ENCODE data around the gene CDK17.

Gene CDK17

DNA sequence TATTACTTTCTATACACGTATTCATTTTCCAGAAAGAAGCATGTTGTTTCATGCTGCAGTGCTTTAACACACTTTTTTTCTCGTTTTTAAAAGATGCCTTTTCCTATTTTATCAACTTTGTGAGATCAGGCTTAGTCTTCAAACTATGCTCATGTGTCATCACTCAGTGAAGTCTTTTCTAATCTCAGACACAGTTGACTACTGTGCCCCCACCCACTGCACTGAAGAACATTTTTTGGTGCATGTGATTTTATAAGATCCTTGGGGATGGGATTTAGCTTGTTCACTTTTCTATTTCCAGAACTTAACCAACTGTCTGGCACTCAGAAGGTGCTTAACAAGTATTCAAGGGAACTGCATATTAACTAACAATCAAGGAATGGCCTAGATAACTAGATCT lies 85.5 kb downstream of the CDK17 start:
- in situ Hi-C loops (cut with HindIII; ENCODE audit: low sequenced_read_pairs): no loop called here
- H3K4me3 ChIP-seq (ENCODE audit: low read depth, low read length): no peak overlapping the region
- DNase-seq (ENCODE audit: low read depth, low spot score): no peak
- TF ChIP-seq, protein P1, sequence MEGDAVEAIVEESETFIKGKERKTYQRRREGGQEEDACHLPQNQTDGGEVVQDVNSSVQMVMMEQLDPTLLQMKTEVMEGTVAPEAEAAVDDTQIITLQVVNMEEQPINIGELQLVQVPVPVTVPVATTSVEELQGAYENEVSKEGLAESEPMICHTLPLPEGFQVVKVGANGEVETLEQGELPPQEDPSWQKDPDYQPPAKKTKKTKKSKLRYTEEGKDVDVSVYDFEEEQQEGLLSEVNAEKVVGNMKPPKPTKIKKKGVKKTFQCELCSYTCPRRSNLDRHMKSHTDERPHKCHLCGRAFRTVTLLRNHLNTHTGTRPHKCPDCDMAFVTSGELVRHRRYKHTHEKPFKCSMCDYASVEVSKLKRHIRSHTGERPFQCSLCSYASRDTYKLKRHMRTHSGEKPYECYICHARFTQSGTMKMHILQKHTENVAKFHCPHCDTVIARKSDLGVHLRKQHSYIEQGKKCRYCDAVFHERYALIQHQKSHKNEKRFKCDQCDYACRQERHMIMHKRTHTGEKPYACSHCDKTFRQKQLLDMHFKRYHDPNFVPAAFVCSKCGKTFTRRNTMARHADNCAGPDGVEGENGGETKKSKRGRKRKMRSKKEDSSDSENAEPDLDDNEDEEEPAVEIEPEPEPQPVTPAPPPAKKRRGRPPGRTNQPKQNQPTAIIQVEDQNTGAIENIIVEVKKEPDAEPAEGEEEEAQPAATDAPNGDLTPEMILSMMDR (IDR thresholded peaks at IDR 0.05; ENCODE audit: low read depth, low read length): no peak

DNA sequence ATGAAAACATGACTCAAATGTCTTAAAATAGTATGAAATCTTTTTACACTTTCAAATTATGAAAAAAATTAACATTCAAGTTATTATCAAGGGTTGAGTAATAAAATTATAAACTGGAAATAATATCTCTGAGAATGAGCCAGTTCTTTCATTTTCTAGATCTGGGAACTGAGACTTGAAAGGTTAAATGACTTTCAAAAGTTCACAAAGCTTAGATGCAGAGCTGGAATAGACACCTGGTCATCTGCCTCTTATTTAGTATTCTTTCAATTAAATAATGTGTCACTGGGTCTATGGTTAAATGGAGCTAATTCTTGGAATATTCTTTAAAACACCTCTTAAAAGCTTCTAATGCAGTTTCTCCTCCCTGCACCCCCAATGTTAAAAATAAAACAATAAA lies 86.6 kb downstream of the CDK17 start:
- TF ChIP-seq, protein P1 (IDR thresholded peaks at IDR 0.05; ENCODE audit: low read depth, low read length): no peak
- no peak for DNase-seq (ENCODE audit: low read depth, low spot score)
- in situ Hi-C loops (cut with HindIII; ENCODE audit: low sequenced_read_pairs): no loop called here
- H3K4me3 ChIP-seq (ENCODE audit: low read depth, low read length): no peak overlapping the region

DNA sequence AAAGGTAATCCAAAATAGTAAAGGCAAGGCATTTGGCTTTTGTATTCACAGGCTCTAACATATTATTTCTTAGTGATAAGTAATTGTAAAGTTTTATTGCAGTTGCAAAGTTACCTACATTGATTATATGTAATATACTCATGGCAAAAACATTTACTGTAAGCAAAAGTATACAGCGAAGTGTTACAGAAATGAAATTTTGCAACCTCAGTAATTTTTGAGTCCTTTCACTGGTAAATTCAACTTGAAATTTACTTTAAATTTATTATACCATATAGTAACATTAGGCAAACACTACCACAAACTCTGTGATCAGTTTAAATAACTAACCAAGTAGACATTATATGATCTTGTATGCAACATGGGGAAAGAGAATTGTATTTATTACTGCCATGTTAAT lies 89.0 kb downstream of the CDK17 start:
- H3K4me3 ChIP-seq (ENCODE audit: low read depth, low read length): no peak overlapping the region
- DNase-seq (ENCODE audit: low read depth, low spot score): no peak
- in situ Hi-C loops (cut with HindIII; ENCODE audit: low sequenced_read_pairs): no loop called here
- TF ChIP-seq, protein P1 (IDR thresholded peaks at IDR 0.05; ENCODE audit: low read depth, low read length): no peak

DNA sequence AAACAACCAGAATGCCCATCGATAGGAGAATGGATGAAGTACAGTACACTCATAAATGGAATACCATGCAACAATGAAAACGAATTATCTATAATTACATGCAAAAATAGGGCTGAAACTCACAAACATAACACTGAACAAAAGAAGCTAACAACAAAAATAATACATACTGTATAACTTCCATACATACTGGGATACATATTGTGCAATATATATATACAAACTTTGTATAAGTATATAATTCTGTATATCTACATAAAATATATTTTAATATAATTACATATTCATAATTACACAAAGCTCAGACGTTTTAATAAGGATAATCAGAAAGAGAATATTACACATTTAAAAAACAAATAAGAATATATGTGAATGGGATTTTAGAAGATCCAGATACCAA lies 90.2 kb downstream of the CDK17 start:
- TF ChIP-seq, protein P1 (IDR thresholded peaks at IDR 0.05; ENCODE audit: low read depth, low read length): no peak
- H3K4me3 ChIP-seq (ENCODE audit: low read depth, low read length): no peak overlapping the region
- no peak for DNase-seq (ENCODE audit: low read depth, low spot score)
- in situ Hi-C loops (cut with HindIII; ENCODE audit: low sequenced_read_pairs): no loop called here

DNA sequence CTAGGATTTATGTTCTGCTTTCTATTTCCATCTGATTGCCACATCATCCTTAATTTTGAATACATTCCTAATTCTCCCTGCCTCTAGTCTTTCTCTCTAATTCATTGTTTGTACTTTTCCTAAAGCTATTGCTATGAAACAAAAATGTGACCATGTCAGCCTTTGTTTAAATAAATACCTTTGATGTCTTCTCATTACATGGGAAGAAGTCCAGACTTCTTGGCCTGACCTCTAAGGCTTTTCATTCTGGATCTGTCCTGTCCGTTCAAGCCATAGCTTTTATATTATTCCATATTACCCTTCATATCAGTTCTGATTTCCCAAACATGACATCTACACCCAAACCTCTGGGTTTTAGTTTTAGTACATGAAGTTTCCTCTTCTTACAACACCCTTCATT lies 91.4 kb downstream of the CDK17 start:
- in situ Hi-C loops (cut with HindIII; ENCODE audit: low sequenced_read_pairs): no loop called here
- no peak overlapping the region for H3K4me3 ChIP-seq (ENCODE audit: low read depth, low read length)
- TF ChIP-seq, protein P1 (IDR thresholded peaks at IDR 0.05; ENCODE audit: low read depth, low read length): no peak
- peak; percentile 56 for DNase-seq (ENCODE audit: low read depth, low spot score)

DNA sequence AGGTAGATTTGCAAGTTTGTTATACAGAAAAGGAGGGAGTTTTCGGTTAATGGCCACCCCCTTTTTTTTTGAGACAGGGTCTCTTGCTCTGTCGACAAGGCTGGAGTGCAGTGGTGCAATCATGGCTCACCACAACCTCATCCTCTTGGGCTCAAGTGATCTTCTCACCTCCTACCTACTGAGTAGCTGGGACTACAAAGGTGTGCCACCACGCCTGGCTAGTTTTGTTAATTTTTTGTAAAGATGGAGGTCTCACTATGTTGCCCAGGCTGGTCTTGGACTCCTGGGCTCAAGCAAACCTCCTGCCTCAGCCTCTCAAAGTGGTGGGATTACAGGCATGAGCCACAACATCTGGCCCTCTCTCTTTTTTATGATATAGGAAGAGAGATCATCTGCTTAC lies 94.6 kb downstream of the CDK17 start:
- H3K4me3 ChIP-seq (ENCODE audit: low read depth, low read length): no peak overlapping the region
- no peak for DNase-seq (ENCODE audit: low read depth, low spot score)
- in situ Hi-C loops (cut with HindIII; ENCODE audit: low sequenced_read_pairs): no loop called here
- TF ChIP-seq, protein P1 (IDR thresholded peaks at IDR 0.05; ENCODE audit: low read depth, low read length): no peak

DNA sequence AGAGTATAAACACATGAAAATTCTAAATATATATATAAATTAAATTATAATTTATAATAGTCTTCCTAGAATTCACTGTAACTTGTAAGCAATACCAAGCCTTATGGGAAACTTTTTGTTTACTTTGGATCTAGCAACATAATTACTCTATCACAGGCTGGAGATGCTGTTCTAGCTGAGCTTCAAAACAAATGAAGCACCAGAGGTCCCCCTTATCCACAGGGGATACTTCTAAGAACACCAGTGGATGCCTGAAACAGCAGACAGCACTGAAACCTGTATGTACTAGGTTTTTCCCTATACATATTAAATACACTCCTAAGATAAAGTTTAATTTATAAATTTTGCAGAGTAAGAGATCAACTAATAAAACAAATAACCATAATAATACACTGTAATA lies 96.6 kb downstream of the CDK17 start:
- TF ChIP-seq, protein P1 (IDR thresholded peaks at IDR 0.05; ENCODE audit: low read depth, low read length): no peak
- no peak overlapping the region for H3K4me3 ChIP-seq (ENCODE audit: low read depth, low read length)
- DNase-seq (ENCODE audit: low read depth, low spot score): peak; percentile 37
- in situ Hi-C loops (cut with HindIII; ENCODE audit: low sequenced_read_pairs): no loop called here
